ENCODE measurements around the gene RET.

- TF ChIP-seq EZH2 (IDR thresholded peaks at IDR 0.05) (no peak), POLR2AphosphoS5 (IDR thresholded peaks at IDR 0.05; ENCODE audit: borderline replicate concordance, low read depth, low read length) (no peak)
Measured at GRCh38 chr10:43094085-43094484, 17.2 kb downstream of the RET start.
